Coronary artery (tissue), 2 donors: ENCODE data around the gene CDK10.

Experiments
- DNase-seq: peaks from one replicate; pipeline ENCODE4 v3.0.0-alpha.2; 2017; ENCODE audit warnings: low spot score
- H3K27ac ChIP-seq, 2 donors: fragments of 200-600 bp; sonication (generic); one replicate each; pipeline ENCODE4 v1.5.1; 2016 to 2019
- H3K4me3 ChIP-seq: fragments of 200-600 bp; sonication (generic); 2 replicates; pipeline ENCODE4 v1.5.1; 2016; ENCODE audit warnings: mild to moderate bottlenecking, moderate library complexity
- TF ChIP-seq, protein P1 (sequence below): fragments of 200-600 bp; sonication (generic); IDR thresholded peaks from one replicate; pipeline ENCODE4 v1.5.1; 2019; ENCODE audit warnings: antibody characterized with exemption

Gene CDK10

GRCh38 chr16:89741342-89742014 lies 55.0 kb downstream of the CDK10 start:
- DNase-seq, result no peak
- Histone ChIP-seq H3K4me3 (no peak overlapping the region), H3K27ac (no peak overlapping the region)
- TF ChIP-seq, protein P1, sequence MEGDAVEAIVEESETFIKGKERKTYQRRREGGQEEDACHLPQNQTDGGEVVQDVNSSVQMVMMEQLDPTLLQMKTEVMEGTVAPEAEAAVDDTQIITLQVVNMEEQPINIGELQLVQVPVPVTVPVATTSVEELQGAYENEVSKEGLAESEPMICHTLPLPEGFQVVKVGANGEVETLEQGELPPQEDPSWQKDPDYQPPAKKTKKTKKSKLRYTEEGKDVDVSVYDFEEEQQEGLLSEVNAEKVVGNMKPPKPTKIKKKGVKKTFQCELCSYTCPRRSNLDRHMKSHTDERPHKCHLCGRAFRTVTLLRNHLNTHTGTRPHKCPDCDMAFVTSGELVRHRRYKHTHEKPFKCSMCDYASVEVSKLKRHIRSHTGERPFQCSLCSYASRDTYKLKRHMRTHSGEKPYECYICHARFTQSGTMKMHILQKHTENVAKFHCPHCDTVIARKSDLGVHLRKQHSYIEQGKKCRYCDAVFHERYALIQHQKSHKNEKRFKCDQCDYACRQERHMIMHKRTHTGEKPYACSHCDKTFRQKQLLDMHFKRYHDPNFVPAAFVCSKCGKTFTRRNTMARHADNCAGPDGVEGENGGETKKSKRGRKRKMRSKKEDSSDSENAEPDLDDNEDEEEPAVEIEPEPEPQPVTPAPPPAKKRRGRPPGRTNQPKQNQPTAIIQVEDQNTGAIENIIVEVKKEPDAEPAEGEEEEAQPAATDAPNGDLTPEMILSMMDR, result no peak

DNA sequence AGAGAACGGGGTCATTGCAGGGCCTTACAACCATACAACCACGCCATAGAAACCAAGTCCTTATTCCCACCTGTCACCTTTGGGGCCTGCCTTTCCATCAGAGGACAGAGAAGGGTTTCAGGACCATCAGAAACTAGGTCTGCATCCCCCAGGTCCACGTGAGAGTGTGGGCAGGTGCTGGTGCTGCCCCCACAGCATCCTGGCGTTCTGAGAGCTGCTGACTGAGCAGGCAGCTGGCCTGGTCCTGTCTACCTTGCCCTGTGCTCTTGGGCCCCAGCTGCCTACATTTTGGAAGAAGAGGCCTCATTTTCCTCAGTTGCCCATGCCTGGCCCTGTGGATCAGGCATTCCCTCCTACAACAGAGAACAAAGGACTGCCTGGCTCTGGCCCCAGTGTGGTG lies 56.5 kb downstream of the CDK10 start:
- TF ChIP-seq, protein P1, result no peak
- H3K27ac ChIP-seq, result no peak overlapping the region
- no peak overlapping the region for H3K4me3 ChIP-seq
- DNase-seq, result no peak

GRCh38 chr16:89744813-89745212 lies 58.3 kb downstream of the CDK10 start:
- TF ChIP-seq, protein P1, result no peak
- DNase-seq, result no peak
- no peak overlapping the region for H3K27ac ChIP-seq

More at GRCh38 chr16:89744813-89745212, 58.3 kb downstream of the CDK10 start:
- H3K4me3 ChIP-seq, result no peak overlapping the region
